HG02840 (cell line): Measurements from ENCODE around the gene SERINC4.

Experiments
- ATAC-seq: cut with Tn5 transposase; IDR thresholded peaks from one replicate; pipeline ENCODE4 v1.9.1; 2021; ENCODE audit warnings: mild to moderate bottlenecking, moderate library complexity, moderate number of reproducible peaks; ENCODE audit not compliant: unreplicated experiment, low FRiP score

SERINC4 gene

DNA sequence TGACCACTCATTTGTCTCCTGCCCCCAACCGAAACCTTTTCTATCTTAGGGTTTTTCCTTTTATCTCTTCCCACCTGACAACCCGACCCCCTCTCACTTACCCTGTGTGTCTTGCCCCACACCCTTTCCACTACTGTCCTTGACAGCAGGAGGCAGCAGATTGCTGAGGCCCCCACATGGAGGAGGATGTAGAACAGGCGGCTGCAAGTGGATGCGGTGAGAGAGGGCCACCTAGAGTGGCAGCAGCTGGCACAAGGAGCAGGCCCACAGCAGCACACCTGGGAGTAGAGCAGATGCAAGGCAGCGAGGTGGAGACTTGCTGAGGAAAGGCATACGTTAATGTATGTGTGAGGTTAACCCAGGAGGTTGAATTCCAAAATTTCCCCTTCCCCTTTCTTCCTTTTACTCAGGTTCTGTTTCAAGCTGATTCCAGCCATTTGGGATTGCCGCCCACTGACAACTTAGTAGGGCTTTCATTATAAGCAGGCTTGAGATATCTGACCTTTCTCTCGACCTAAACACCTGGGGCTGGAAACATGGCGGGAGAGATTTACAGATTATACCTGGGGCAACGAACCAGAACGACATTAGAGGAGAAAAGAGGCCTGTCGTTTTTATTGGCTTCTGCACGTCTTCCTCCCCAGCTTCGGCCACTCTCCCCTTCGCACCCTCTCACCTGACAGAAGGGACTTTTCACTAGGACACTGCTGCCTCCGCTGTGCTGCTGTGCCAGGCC is 643 bp downstream of the SERINC4 start:
- no peak for ATAC-seq

GRCh38 chr15:43796566-43796965 is 3.5 kb downstream of the SERINC4 start:
- ATAC-seq = no peak

GRCh38 chr15:43795997-43796396 is 4.0 kb downstream of the SERINC4 start:
- ATAC-seq = no peak

- ATAC-seq = no peak
These were observed 4.8 kb downstream of the SERINC4 start for GRCh38 chr15:43795197-43795596.

DNA sequence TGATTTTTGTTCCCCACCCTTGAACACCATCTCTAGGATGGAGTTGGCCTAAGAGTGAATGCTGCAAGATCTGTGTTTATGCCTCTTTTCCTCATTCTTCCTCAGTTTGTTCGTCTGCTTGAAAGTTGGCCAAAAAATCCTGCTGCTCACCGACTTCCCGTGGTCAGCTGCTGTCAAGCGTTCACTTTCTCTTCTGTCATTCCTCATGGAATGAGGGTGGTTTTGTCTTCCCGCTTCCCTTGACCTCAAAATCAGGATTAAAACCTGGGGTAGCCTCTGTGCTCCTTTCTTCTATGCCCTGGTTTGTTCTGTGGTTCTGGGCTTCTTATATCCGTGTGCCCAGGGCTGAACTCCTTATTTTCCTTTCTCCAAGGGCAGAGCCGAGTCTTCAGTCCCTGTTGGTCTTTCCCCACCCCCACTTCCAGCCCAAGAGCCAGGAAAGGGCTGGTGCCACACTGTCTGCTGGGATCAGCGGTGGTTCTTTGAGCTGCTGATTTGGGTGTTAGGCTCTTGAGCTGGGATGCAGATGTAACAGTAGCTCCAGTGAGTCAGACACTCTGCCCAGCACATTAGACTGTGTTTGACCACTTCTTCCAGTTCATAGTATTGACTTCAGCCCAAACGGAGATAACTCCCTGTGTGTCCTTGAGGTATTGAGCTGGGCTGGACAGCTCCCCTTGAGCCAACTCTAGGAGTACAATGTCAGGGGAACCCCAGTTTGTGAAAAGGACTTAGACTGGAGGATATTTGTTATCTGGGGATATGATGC is 5.6 kb downstream of the SERINC4 start:
- no peak for ATAC-seq

GRCh38 chr15:43793647-43794046 is 6.4 kb downstream of the SERINC4 start:
- ATAC-seq = no peak

- ATAC-seq = no peak
These were observed 7.1 kb downstream of the SERINC4 start for GRCh38 chr15:43792761-43793476.

- peak; percentile 81 for ATAC-seq
These were observed 7.8 kb downstream of the SERINC4 start, which contains the start of gene SERF2 for GRCh38 chr15:43791993-43792760. Gene SERF2, plus strand, starts transcription at chr15:43792320. Its CDS starts 57 bp downstream, at chr15:43792377.

DNA sequence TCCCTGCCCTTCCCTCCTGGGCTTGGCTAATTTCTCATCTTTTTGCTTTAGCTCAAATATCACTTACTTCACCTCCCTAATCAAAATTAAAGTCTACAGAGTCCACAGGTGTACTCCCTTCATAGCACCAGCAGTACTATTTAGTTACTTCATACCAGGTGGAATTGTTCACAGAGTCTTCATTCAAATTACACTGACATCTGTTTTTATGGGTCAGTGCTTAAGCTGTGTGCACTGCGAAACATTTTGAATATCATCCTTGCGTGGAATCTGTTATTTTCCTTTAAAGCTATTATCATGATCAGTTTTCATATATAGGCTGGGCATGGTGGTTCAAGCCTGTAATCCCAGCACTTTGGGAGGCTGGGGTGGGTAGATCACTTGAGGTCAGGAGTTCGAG is 10.6 kb downstream of the SERINC4 start:
- no peak for ATAC-seq

DNA sequence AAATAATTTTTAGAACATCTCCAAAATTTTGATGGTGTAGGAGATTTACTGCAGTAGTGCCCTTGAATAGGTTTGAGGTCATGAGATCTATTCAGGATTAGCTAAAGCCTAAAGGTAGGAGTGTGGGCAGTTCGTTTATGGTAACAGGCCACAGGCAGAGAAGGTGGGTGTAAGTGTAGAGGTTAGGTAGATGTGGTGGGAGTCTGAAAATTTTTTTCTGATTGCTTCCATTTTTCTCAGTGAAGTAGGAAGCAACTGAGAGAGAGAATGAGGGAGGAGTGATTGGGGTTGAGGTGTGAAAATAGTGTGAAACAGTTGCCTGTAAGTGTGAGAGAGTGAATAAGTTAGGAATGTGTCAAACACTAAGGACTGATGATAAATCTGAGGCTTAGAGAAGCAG is 21.0 kb downstream of the SERINC4 start:
- ATAC-seq = no peak

- ATAC-seq = peak; percentile 60
These were observed 22.6 kb downstream of the SERINC4 start for GRCh38 chr15:43777267-43777914.

- peak; percentile 42 for ATAC-seq
These were observed 23.2 kb downstream of the SERINC4 start, which contains the start of gene ELL3 for GRCh38 chr15:43776718-43777266. Gene ELL3, minus strand, starts transcription at chr15:43776966. Its CDS starts 65 bp downstream, at chr15:43776901.

- peak; percentile 56 for ATAC-seq
These were observed 23.8 kb downstream of the SERINC4 start for GRCh38 chr15:43776101-43776717.

GRCh38 chr15:43775411-43775965 is 24.5 kb downstream of the SERINC4 start:
- ATAC-seq = no peak

DNA sequence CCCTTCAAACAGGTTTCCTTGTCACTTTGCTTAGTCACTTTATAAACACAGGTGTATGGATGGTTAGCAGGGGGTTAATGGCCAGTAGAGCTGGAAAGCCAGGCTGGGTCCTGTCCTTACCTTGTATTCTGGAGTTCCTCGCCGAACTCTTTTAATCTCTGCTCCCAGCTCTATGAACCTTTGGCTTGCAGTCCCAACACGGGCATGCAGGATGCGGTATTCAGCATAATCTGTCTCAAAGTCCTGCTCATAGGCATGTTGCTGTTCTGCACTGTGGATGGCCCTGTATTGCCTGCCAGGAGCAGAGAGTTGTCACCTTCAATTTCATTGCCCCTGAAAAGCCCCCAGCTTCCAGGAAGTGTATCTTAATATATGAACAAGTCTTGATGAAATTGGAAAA is 26.0 kb downstream of the SERINC4 start:
- no peak for ATAC-seq

GRCh38 chr15:43772624-43773023 is 27.4 kb downstream of the SERINC4 start:
- ATAC-seq = no peak

GRCh38 chr15:43771816-43772215 is 28.2 kb downstream of the SERINC4 start:
- ATAC-seq = no peak

DNA sequence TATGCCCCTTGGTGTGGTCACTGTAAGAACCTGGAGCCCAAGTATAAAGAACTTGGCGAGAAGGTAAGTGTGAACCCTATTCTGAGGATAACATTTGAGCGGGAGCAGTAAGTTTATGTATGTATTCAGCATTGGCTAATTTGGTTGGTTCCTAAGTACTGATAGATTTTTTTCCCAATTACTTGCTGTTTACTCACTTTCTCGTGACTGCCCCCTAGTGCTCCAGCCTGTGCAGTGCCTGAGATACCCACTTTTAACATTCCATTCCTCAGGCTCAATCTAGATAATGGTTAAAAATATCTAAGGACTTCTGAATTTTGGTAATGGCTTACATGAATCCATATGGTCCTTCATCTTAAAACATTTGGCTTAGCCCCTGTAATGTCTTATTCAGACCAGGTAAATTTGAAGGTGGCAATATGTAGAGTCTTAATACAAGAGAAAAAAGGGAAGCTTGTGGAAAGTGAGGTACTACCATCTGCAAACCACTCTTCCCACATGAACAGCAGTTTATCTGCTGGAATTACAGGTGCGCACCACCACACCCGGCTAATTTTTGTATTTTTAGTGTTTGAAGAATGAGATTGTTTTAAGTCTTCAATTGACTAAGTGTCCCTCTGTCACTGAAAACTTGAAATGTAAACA is 30.3 kb downstream of the SERINC4 start:
- no peak for ATAC-seq
